Body of pancreas (tissue), 4 donors: ENCODE measurements around the gene ZNF473.

Experiments used
- POLR2A ChIP-seq, 3 donors: fragments of 450-650 bp; IDR thresholded peaks; one replicate each; pipeline ENCODE4 v1.6.1; 2016; ENCODE audit warnings: antibody characterized with exemption in 3 of 3, mild to moderate bottlenecking in 2 of 3
- TF ChIP-seq, protein P1 (sequence below), 7 experiments: fragments of 450-650 bp in 4 of 7; fragments of 200-600 bp in 3 of 7; sonication (generic) in 3 of 7; IDR thresholded peaks; one replicate each; pipeline ENCODE4 v1.5.1; 2016 to 2019; ENCODE audit warnings: antibody characterized with exemption in 7 of 7

DNA sequence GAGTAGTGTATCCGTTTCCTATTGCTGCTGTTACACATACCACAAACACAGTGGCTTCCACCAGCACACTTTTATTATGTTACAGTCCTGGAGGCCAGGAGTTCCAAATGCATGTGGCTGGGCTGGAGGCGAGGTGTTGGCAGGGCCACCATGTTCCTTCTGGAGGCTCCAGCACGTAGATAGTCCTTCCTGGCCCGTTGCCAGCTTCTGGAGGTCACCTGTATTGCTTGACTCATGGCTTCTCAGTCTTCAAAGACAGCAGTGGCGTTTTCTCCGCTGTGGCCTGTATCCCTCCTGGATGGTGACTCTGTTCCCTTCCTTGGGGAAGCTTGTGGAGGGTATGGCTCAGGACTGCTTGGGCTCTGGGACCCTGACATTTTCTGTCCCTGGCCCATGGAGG lies 15.2 kb downstream of the ZNF473 start:
- TF ChIP-seq, protein P1, sequence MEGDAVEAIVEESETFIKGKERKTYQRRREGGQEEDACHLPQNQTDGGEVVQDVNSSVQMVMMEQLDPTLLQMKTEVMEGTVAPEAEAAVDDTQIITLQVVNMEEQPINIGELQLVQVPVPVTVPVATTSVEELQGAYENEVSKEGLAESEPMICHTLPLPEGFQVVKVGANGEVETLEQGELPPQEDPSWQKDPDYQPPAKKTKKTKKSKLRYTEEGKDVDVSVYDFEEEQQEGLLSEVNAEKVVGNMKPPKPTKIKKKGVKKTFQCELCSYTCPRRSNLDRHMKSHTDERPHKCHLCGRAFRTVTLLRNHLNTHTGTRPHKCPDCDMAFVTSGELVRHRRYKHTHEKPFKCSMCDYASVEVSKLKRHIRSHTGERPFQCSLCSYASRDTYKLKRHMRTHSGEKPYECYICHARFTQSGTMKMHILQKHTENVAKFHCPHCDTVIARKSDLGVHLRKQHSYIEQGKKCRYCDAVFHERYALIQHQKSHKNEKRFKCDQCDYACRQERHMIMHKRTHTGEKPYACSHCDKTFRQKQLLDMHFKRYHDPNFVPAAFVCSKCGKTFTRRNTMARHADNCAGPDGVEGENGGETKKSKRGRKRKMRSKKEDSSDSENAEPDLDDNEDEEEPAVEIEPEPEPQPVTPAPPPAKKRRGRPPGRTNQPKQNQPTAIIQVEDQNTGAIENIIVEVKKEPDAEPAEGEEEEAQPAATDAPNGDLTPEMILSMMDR (IDR thresholded peaks at IDR 0.05), result no peak
- TF ChIP-seq POLR2A (IDR thresholded peaks at IDR 0.05), result no peak
